HepG2 (cell line): ENCODE data around the gene B4GALT1.

ENCODE experiments used
- FOXP1 ChIP-seq, 2 experiments: fragments of 450-650 bp in 1 of 2; IDR thresholded peaks; 2 replicates each; pipeline ENCODE4 v1.6.1; 2017 to 2018; ENCODE audit warnings: antibody characterized with exemption in 1 of 2
- HNRNPK ChIP-seq: fragments of 200-400 bp; formaldehyde crosslinking; IDR thresholded peaks from 2 replicates; pipeline ENCODE4 v1.6.1; 2018; ENCODE audit warnings: low read length, low read depth, moderate library complexity, mild to moderate bottlenecking; ENCODE audit not compliant: poor library complexity, severe bottlenecking
- MTA1 ChIP-seq: sonication (generic); formaldehyde crosslinking; IDR thresholded peaks from 2 replicates; pipeline ENCODE4 v1.4.0; 2020; ENCODE audit warnings: missing genetic modification reagents, mild to moderate bottlenecking, borderline replicate concordance
- PAWR ChIP-seq: sonication (generic); formaldehyde crosslinking; IDR thresholded peaks from 2 replicates; pipeline ENCODE4 v1.4.0; 2020; ENCODE audit warnings: missing genetic modification reagents, mild to moderate bottlenecking, borderline replicate concordance
- SP1 ChIP-seq, 2 experiments: fragments of 450-650 bp in 1 of 2; sonication (generic) in 1 of 2; formaldehyde crosslinking in 1 of 2; IDR thresholded peaks; 2 replicates each; pipeline versions ENCODE4 v1.4.0 to v1.6.1; 2016 to 2020; ENCODE audit warnings: missing genetic modification reagents in 1 of 2
- TCF7 ChIP-seq: sonication (generic); IDR thresholded peaks from 2 replicates; pipeline ENCODE4 v1.6.1; 2016; ENCODE audit warnings: antibody characterized with exemption, low read depth
- TF ChIP-seq, protein P1 (sequence below): sonication (generic); formaldehyde crosslinking; IDR thresholded peaks from 2 replicates; pipeline ENCODE4 v1.5.0; 2020; ENCODE audit warnings: mild to moderate bottlenecking, missing genetic modification reagents, moderate library complexity

DNA sequence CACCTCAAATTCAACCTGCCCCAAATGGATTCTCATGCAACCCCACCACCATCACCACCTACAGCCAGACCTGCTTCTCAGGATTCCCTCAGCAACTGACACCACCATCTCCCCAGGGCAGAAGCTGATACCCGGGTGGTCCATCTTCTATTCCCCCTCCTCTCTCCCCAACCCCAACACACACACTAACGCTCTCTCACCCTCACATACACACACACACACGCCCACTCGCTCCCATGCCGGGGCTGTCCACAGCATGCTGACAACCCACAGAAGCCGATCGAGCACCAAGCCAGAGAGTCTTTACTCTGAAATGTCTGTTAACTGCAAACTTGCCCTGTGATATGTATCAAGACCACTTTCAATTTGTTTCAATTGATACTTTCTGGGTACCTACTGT lies 28.4 kb downstream of the B4GALT1 start:
- no peak for TF ChIP-seq SP1 (IDR thresholded peaks at IDR 0.05)
- TF ChIP-seq SP1 (CRISPR knock-in tag; IDR thresholded peaks at IDR 0.05): no peak
- no peak for TF ChIP-seq HNRNPK
- no peak for TF ChIP-seq TCF7
- no peak for TF ChIP-seq FOXP1 (IDR thresholded peaks at IDR 0.05)
- no peak for TF ChIP-seq FOXP1 (CRISPR knock-in tag; IDR thresholded peaks at IDR 0.05)
- no peak for TF ChIP-seq PAWR
- TF ChIP-seq, protein P1, sequence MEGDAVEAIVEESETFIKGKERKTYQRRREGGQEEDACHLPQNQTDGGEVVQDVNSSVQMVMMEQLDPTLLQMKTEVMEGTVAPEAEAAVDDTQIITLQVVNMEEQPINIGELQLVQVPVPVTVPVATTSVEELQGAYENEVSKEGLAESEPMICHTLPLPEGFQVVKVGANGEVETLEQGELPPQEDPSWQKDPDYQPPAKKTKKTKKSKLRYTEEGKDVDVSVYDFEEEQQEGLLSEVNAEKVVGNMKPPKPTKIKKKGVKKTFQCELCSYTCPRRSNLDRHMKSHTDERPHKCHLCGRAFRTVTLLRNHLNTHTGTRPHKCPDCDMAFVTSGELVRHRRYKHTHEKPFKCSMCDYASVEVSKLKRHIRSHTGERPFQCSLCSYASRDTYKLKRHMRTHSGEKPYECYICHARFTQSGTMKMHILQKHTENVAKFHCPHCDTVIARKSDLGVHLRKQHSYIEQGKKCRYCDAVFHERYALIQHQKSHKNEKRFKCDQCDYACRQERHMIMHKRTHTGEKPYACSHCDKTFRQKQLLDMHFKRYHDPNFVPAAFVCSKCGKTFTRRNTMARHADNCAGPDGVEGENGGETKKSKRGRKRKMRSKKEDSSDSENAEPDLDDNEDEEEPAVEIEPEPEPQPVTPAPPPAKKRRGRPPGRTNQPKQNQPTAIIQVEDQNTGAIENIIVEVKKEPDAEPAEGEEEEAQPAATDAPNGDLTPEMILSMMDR (CRISPR knock-in tag): no peak
- no peak for TF ChIP-seq MTA1
